ENCODE data around the gene LEMD2.

DNA sequence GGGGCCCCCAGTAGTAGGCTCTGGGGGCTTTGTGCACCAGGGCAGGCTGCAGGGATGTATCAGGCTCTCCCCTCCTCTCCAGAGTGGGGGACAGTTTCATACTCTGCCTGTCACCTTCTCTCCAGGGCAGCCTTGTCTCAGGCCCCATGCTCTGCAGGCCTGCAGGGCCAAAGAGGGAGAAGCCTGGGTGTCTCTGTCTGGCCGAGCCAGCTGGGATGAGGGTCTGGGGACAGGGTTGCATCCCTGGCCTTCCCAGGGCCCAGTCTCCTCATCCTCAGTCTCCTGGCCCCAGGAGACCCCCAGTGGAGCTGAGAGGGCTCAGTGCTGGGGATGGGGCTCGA lies 27.4 kb downstream of the LEMD2 start:
- TF ChIP-seq CTCF (conservative IDR thresholded peaks at IDR 0.05 in 1 of 2, IDR thresholded peaks at IDR 0.05 in 1 of 2; ENCODE audit: extremely low read depth in 1 of 2, insufficient read depth in 1 of 2, low read depth in 1 of 2, low read length in 2 of 2): no peak
- no peak for TF ChIP-seq EZH2 (IDR thresholded peaks at IDR 0.05; ENCODE audit: borderline replicate concordance, low read length)

Data from mammary epithelial cell (primary cell).